ENCODE measurements around the gene SSH3.
A peak's percentile ranks its signal among the peaks of the same experiment; 100 is the strongest.

Gene SSH3

GRCh38 chr11:67345247-67345919, 42.1 kb downstream of the SSH3 start:
- no peak for DNase-seq (ENCODE audit: low read depth in 3 of 3)

DNA sequence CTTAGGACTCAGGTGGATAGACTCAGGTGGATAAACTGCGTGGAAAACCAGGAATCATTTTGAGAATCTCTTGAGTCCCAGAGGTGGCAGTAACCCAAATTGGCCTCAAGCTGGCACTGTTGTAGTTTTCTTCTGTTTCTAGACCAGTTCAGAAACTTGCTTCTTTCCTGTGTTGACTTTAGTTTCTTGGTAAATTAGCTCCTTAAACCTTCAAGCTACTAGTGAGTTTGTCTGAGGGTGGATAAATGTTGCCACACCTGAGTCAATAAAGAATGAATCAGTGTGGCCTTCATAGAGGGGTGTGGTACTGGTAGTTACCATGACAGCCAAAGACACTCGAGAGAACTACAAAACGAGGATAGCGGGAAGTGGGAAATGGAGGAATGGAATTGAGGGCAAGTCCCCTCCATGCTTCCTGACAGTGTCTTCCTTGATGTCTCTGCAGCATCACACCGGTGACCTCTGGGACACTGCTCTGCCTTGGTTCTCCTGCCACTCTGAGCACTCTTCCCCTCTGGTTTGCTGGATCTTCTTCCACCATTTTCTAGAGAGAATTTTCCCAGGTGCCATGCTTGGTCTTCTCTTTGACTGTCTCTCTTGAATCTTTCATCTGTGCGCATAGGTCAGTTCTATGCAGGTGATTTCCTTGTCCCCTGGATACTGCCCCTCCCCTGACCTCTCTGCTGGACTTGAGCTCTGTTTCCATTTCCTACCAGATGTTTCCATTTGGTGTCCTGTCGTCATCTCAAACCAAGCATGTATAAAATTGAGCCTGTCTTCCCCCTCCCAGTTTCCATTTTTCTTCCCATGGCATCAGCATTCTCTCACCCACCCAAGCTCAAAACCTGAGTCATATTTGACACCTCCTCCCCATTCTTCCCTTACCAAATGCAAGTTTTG, 42.8 kb downstream of the SSH3 start:
- no peak for DNase-seq (ENCODE audit: low read depth in 3 of 3)

DNA sequence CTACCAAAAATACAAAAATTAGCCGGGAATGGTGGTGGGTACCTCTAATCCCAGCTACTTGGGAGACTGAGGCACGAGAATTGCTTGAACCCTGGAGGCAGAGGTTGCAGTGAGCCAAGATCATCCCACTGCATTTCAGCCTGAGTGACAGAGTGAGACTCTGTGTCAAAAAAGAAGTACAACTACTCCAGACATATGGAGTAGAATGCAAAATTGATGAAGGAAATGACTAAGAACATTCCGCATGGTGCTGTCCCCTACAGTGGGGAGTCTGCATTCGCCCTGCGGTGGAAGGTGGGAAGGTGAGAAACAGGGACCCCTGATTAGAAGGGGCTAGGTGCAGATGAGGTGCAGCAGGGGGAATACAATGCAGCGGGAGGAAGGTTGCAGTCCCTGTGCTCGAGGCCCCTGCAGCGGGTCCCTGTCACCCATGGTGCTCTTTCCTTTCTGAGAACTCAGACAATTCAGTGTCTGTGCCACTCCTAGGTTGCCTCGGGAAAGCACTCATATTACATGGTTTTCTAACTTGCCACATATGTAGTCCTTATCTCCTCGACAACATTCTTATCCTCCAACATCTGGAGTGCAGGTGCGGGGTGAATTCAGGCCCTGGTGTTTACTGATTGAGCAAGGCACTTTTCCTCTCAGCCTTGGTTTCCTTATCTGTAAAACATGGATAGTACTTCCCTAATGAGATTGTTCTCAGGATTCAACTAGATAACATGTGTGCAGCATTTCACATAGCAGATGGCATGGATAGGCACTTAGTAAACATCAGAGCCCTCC, 44.8 kb downstream of the SSH3 start:
- DNase-seq (ENCODE audit: low read depth in 3 of 3): no peak

DNA sequence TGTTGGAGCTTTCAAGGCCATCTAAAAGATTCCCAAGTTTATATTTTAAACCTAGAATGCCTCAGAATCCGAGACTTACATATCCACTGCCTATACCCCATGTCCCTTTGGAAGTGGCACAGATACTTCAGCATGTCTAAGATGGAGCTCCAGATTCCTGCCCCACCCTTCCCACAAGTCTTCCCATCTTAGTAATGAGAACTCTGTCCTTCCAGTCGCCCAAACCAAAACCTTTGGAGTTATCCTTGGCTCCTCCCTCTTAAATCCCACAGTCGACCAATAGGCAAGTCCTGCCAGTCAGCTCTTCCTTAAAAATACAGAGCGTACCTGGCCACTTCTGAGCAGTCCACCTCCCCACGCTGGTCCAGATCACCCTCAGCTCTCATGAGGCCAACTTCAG, 45.7 kb downstream of the SSH3 start:
- no peak for DNase-seq (ENCODE audit: low read depth in 3 of 3)

DNA sequence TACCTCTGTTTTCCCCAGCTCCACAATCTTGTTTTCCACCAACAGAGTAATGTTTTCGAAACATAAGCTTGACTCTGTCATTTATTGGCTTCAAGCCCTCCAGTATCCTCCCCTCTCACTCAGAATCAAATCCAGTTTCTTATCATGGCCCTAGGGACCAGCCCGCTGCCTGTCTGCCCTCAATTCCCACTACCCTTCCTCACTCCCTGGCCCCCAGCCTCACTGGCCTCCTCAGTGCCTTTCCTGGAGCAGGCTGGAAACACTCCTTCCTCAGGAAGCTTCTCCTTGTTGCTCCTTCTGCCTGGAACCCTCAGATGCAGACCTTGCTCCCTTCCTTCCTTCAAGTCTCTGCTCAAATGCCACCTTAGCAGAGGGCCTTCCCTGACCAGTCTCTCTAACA, 46.1 kb downstream of the SSH3 start:
- no peak for DNase-seq (ENCODE audit: low read depth in 3 of 3)

- no peak for DNase-seq (ENCODE audit: low read depth in 3 of 3)
Observed at GRCh38 chr11:67349928-67350465, 46.7 kb downstream of the SSH3 start.

DNA sequence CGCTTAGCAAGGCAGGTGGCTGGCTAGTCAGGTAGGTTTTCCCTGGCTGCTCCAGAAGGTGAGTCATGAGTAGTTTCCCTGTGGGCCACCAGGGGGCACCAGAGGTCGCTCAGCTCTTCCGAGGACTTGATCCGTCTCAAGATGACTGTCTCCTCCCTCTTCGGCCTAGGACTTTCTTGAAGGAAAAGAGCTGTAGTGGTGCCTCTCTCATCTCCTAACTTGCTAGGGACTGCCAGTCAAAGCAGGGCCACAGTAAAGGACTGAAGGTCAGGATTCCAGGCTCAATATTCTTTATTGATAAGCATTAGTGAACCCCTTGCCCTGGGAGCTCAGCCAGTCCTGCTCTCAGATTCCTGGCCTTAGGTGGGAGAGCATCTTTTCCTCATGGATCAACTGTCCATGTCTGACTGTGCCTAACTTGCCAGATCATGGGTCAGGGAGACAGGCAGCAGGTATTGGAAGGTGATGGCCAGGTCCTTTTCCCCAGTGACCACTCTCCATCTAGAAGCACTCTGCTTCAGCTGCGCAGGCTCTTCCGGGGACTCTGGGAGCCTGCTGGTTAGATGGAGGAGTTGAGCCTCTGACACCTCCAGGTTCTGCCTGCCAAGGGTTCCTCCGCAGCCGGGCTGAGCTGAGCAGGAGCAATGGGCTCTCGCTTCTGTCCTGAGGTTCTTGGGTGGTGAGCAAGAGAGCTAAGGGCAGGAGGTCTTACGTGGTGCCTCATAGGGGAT, 48.1 kb downstream of the SSH3 start:
- DNase-seq (ENCODE audit: low read depth in 3 of 3): peak; percentile 29 to 57 (median 41)

DNA sequence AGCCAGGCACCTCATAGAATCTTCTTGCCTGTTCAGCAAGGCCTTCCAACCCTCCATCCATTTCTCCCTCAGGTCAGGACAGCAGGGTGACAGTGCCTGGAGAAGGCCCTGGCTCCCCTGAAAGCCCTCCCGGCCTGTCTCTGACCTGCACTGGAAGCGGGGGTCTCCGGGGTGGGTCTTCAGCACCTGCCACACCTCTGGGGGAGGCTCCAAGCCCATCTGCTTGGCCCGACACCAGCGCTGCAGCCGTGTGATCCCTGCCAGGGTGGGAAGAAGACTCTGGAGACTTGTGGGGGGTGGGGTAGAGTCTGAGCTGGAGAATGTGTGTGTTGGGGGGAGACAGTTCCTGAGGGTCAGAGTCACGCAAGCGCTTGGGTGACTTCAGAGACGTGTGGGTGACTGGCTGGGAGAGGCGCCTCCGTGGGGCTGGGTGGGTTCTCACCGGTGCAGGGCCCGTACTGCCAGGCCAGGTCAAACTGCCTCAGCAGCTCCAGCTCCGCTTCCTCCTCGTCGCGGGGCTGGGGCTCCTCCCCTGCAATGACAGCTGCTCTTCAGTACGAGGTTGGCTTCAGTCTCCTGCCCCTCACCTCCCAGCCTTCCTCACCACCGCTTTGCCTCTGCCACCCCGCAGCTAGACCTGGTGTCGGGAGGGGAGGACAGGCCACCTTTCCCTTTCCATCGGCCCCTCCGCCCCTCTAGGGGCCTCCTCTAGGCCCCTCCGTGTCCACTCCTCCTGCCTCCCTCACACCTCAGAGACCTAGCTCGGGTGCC, 49.4 kb downstream of the SSH3 start:
- DNase-seq (ENCODE audit: low read depth in 3 of 3): peak in 1 of 3 experiments; percentile 39

DNA sequence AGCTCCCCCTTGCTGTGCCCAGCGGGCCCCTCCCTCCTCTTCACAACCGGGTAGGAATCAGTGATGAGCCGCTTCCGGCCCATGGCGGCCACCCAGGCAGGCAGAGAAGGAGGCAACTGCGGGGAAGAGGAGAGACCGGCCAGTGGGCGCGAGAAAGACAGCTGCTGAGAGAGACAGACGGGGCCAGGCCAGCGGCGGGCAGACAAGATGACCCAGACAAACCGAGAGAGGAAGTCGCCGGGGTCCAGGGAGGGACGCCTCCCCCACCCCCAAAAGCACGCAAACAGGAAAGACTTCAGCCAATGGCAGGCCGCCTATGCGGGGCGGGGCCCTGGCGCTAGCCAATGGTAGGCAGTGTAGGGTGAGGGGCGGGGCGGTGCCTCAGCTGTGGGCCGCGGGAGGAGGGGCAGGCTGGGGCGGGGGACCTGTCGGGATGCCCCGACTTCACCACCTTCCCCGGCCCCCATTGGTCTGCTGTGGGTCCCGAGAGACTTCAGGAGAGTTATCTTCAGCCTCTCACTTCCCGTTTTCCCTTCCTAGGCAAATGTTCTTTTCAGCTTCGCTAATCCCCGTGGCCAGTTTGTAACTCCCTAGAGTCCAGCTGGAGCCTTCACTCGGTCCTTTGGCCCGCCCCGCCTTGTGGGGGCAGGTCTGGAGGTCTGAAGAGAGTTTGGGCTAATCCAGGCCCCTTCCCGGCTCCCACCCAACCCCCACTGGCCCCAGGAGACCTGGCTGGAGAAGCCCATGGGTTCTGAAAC, 50.2 kb downstream of the SSH3 start, which contains the start of gene POLD4:
Gene POLD4 (minus strand): TSS at position 230 of the 758 bp plus-strand sequence. CDS start 147 bp downstream, at position 83.
- DNase-seq (ENCODE audit: low read depth in 3 of 3): peak; percentile 89 to 97 (median 91)

- DNase-seq (ENCODE audit: low read depth in 3 of 3): no peak
Observed at GRCh38 chr11:67354075-67355022, 51.0 kb downstream of the SSH3 start.

- no peak for DNase-seq (ENCODE audit: low read depth in 3 of 3)
Observed at GRCh38 chr11:67355023-67355793, 51.9 kb downstream of the SSH3 start.

GRCh38 chr11:67355794-67356386, 52.6 kb downstream of the SSH3 start:
- DNase-seq (ENCODE audit: low read depth in 3 of 3): no peak

- DNase-seq (ENCODE audit: low read depth in 3 of 3): no peak
Observed at GRCh38 chr11:67356387-67356863, 53.1 kb downstream of the SSH3 start.

GRCh38 chr11:67356864-67357561, 53.7 kb downstream of the SSH3 start:
- DNase-seq (ENCODE audit: low read depth in 3 of 3): peak; percentile 50 to 57 (median 52)

DNA sequence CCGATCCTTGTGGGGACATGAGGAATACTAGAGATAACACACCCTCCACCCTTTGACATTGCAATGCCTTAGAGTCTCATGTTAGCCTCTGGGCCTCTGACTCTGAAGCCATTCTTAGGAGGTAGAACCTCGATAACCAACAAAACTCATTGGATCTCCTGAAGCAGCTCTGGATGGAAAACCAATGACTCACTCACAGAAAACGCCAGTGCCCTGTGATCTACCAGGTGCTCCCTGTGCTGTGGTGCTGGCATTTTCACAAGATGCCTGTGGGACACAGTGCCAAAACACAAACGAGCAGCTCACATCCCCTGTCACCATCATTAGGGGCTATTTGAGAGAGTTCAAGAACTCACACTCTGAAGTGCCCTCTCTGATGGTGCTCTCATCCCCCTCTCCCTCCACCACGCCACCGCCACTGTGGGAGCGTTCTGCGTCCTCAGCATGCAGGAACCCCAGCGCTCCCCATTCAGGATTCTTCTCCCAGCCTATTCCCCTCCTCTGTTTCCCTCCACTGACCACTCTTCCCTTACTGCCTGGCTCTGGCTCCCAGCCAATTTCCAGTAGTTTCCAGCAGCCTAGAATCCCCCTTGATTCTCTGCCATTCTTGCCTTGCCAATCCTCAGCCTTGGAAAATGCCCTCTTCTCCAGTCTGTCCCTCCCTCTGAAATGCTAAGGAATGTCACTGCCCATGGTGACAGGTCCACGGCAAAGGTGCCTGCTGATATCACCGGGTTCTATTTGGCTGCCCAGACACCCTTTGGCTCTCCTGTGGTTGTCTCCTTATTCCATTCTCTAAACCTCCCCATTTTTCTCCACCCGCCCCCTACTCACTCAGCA, 54.7 kb downstream of the SSH3 start:
- no peak for DNase-seq (ENCODE audit: low read depth in 3 of 3)

All from stimulated activated CD4-positive, alpha-beta T cell treated with anti-CD3 and anti-CD28 coated beads, TNF-alpha, amount 100 ng/mL, for 24 hours (primary cell).